GM06990 (cell line): ENCODE measurements around the gene REXO1.
"Not testable (repeated sequence)": the region's sequence is repeated elsewhere in the genome, so short reads cannot be mapped to it uniquely, and the experiment has no call there.

ENCODE experiments used
- DNase-seq: peaks from one replicate; pipeline ENCODE4 v3.0.0-alpha.2; 2011; ENCODE audit not compliant: insufficient read length; ENCODE audit errors: extremely low read depth
- H3K27me3 ChIP-seq: replicated peaks from 2 replicates; pipeline ENCODE4 v1.6.0; 2011; ENCODE audit warnings: low read length; ENCODE audit not compliant: control insufficient read depth, insufficient read depth
- H3K36me3 ChIP-seq: 2 replicates; pipeline ENCODE4 v1.5.1; 2011; ENCODE audit warnings: low read length; ENCODE audit not compliant: control insufficient read depth, insufficient read depth
- H3K4me3 ChIP-seq: replicated peaks from 2 replicates; pipeline ENCODE4 v1.5.1; 2011; ENCODE audit warnings: low read depth, mild to moderate bottlenecking, control low read depth, low read length
- TF ChIP-seq, protein P1 (sequence below): IDR thresholded peaks from 2 replicates; pipeline ENCODE4 v1.5.1; 2011; ENCODE audit warnings: low read length, control low read depth, mild to moderate bottlenecking, inconsistent platforms; ENCODE audit not compliant: insufficient read depth, poor library complexity, severe bottlenecking

Gene REXO1

DNA sequence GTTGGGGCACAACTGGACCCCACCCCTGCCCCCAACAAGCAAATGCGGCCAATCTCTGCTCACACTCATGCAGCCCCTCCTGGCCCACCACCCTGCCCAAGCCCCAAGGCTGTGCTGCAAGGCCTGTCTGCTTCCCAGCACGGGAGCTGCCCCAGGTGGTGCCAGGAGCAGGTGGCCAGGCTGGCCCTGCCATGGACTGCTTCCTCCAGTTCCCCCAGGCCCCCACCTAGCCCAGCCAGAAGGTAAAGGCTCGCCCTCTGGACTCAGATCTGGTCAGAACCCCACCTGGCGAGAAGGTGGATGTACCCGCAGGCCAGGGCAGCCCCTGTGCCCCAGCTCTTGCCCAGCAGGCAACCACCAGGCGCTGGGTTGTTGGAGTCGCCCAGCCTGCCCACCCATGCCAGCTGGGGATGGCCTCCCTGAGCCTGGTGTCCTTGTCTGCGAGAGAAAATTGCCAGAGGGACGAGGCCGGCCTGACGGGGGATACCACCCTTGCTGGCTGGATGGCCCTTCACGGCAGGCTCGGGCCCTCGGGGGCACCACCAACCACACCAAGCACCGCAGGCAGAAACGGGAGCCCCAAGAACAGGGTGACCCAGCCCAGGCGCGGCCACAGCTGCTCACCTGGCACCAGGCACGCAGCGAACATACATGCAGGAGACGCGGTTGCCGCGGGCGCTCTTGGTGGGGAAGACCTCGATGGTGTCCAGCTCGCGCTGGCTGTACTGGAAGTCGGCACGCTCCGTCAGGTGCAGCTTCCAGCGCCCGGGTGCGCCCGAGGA, 32.5 kb upstream of the REXO1 start:
- no peak for DNase-seq
- TF ChIP-seq, protein P1, sequence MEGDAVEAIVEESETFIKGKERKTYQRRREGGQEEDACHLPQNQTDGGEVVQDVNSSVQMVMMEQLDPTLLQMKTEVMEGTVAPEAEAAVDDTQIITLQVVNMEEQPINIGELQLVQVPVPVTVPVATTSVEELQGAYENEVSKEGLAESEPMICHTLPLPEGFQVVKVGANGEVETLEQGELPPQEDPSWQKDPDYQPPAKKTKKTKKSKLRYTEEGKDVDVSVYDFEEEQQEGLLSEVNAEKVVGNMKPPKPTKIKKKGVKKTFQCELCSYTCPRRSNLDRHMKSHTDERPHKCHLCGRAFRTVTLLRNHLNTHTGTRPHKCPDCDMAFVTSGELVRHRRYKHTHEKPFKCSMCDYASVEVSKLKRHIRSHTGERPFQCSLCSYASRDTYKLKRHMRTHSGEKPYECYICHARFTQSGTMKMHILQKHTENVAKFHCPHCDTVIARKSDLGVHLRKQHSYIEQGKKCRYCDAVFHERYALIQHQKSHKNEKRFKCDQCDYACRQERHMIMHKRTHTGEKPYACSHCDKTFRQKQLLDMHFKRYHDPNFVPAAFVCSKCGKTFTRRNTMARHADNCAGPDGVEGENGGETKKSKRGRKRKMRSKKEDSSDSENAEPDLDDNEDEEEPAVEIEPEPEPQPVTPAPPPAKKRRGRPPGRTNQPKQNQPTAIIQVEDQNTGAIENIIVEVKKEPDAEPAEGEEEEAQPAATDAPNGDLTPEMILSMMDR: no peak
- no peak overlapping the region for H3K4me3 ChIP-seq

DNA sequence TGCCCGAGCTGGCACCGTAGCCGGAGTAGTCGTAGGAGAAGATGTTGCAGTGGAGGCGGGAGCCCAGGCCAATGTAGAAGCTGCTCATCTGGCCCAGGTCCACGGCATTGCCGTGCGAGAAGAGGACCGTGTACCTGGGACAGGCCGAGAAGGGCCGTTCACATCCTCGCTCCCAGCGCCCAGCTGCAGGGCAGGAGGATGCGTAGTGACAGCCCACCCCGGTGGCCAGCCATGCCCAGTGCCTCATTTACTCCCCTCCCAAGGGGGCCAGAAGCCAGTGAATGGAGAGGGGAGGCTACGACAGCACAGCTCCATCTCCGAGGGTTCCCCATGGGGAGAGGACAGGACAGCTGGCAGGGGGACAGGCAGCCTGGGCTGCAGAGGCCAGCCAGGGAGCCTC, 31.7 kb upstream of the REXO1 start:
- H3K4me3 ChIP-seq, DNase-seq, H3K27me3 ChIP-seq, H3K36me3 ChIP-seq: not testable (repeated sequence)

More for the DNA sequence above, 32.5 kb upstream of the REXO1 start:
- Histone ChIP-seq H3K36me3 (peaks cover 6% of the 10 kb centered on the region), H3K27me3 (no peaks in the 10 kb centered on the region)

- H3K36me3 ChIP-seq, H3K4me3 ChIP-seq, H3K27me3 ChIP-seq, DNase-seq: not testable (repeated sequence)
Observed at GRCh38 chr19:1878583-1878982, 30.3 kb upstream of the REXO1 start.

DNA sequence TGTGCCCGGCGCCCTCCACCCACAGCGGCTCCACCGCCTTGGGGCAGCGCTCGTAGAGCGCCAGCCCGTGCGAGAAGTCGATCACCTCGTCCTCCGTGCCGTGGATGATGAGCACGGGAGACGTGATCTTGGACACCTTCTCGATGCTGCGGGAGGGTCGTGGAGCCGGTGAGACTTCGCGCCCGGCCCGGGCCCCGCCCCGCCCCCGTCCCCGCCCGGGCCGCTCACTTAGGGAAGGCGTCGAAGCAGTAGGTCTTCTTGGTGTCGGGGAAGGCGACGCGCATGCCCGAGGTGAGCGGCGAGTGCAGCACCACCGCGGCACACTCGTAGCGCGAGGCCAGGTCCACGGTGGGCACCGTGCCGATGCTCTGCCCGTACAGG, 29.0 kb upstream of the REXO1 start:
- not testable (repeated sequence) for DNase-seq, H3K27me3 ChIP-seq
- peaks cover 13% of the 10 kb centered on the region for H3K36me3 ChIP-seq

GRCh38 chr19:1876496-1877279, 28.4 kb upstream of the REXO1 start:
- peak overlapping the region; percentile 85 for H3K4me3 ChIP-seq
- not testable (repeated sequence) for DNase-seq, H3K27me3 ChIP-seq
- peaks cover 13% of the 10 kb centered on the region for H3K36me3 ChIP-seq

More for the DNA sequence above, 29.0 kb upstream of the REXO1 start:
- H3K4me3 ChIP-seq: not testable (repeated sequence)

DNA sequence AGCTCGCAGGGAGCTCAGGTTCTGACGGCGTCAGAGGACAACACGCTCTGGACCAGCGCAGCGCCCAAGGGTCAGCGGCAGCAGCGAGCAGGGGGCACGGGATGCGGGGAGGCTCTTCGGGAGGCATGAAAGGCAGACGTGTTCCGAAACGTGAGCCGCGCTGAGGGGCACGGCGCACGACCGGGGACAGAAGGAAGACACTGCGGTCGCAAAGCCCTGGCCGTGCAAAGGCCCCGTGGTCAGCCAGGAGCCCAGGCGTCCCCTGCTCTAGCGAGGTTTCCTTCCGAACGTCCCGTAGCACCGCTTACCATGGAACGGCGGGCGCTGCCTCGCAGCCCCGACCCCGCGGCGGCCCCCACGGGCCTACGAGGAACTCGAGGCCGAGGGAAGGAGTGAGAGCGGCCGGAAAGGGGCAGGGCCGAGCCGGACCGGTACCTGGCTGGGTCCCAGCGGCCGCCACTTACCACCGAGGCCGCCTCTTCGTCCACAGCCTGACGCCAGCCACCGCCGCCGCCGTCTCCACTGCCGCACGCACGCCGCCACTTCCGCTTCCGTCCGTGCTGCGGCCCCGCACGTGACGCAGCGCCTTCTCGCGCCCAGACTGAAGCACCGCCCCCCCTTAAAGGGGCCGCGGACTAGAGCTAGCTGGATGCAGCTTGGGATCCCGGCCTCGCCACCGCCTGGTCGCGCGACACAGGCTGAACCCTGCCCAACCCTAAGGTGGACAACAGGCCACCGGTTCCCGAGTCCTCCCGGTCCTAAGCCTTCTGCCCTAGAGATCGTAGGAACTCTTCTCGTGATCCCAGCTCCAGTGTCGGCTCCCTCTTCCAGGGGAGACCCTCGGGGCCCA, 27.6 kb upstream of the REXO1 start:
- DNase-seq: peak; percentile 89

DNA sequence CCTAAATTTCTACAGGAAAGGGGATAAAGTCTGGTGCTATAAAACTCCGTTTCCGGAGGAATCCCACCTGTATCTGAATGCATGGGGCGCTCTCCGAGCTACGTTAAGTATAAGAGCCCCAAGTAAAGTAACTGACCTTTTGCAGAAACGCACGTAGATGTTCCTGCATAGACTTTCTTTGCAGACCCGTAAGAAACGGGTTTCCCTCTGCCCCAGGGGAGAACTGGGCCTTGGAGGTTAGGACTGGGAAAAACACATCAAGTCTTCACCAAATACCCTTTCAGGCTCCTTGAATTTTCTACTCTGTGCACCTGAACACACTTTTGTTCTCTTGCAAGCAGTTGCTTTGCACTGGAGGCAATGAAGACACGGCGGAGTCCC, 27.0 kb upstream of the REXO1 start:
- Histone ChIP-seq H3K36me3 (peaks cover 12% of the 10 kb centered on the region), H3K4me3 (peak overlapping the region; percentile 85)
- DNase-seq, H3K27me3 ChIP-seq: not testable (repeated sequence)

More for the DNA sequence above, 27.6 kb upstream of the REXO1 start:
- TF ChIP-seq, protein P1: peak; percentile 35
- Histone ChIP-seq H3K4me3 (peak overlapping the region; percentile 85), H3K27me3 (no peaks in the 10 kb centered on the region), H3K36me3 (peaks cover 14% of the 10 kb centered on the region)
